GM18858 (cell line): Measurements from ENCODE around the gene RBKS.

Source experiments
- ATAC-seq: cut with Tn5 transposase; IDR thresholded peaks from one replicate; pipeline ENCODE4 v1.9.1; 2021; ENCODE audit not compliant: unreplicated experiment

The RBKS gene

DNA sequence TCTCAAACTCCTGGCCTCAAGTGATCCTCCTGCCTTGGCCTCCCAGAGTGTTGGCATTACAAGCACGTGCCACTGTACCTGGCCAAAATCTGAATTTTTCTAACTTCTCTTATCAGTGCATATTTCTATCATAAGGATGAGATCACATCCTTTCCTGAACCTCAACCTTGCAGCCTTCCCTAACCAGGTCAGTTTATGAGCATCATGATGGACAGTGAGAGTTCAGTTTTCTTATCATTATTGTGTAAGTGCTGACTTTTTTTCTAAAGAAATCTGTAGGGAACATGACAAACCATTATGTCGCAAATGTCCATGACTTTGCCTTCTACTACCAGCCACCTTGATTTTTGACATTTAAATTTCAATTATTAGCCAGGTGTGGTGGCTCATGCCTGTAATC is 87.1 kb downstream of the RBKS start:
- no peak for ATAC-seq

DNA sequence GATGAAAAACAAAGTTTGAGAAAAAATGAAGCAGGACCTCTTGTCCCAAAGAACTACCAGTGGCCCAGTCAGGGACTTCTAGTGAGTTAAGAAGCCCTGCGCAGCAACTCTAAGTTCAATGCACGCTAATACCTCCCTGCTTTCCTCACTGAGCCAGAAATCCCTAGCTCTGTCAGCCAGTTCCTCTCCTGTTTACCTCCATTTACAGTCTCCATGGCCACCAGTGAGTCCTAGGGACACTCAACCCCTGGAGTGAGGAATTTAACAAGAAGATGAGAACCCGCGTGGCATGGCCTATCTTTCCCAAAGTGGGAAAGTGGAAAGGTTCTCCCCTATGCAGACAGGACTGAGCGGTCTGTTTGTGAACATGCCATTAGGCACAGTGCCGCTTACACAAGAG is 87.6 kb downstream of the RBKS start:
- ATAC-seq = no peak

DNA sequence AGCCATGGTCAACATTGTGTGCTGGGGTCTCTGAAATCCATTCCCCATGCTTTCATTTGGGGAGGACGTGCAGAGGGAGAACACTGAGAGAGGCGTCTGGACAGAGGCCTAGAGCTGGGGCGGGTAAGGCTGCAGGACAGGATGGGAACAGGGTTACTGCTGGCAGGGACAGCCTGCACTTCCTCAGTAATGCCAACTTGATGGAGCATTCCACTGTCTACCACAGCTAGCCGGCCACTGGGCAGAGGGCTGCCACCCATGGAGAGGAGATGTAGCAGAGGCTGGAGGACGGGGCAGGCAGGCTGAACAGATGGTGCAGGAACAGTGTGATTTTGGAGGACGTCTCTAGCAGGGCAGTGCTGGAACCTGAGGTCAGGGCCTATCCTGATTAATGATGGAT is 89.3 kb downstream of the RBKS start:
- ATAC-seq = no peak

DNA sequence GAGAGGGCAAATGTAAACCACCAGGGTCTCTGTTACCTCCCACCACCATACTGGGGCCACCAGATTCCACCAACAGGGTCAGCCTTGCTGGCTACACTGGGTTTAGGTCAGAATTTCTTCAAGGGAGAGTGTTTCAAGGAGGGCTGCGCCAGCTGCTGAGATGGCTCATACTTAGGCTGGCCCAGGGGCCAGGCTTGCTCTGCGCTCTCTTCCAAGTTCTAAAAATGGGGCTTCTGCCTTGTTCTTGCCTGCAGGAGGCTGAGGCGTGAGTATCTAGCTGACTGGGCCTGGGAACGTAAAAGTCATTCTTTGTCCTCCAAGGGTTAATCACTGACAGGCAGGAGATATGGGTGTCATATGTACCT is 90.6 kb downstream of the RBKS start:
- ATAC-seq = no peak

DNA sequence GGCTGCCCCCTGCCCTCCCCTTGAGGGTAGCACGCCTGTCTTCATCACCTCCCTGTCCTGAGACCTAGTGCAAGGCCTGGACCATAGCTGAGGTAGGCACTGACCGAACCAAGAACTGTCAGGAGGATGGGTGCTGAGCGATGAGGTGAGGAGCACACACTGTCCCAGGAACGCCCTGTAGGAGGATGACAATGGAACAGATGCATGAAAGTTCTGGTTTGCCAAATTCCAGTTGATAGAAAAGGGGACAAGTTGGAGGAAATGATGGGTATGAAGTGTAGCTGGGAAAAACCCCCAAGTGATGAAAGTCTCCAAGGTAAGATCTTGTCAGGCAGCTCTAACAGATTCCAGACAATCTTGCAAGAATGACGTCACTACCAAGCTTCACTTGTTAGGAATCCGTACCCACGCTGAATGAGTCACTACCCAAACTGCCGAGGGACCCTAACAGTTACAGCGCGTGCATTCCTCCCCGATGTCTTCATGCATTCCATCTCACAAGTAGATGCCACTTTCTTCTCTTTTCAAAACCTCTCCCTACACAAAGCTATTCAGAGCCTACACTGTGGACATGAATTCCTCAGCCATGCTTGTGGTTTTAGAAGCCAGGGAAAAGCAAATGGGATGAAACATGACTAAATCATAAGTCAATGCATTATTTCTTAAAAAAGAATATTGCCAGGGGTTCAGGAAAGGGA is 91.1 kb downstream of the RBKS start:
- no peak for ATAC-seq

DNA sequence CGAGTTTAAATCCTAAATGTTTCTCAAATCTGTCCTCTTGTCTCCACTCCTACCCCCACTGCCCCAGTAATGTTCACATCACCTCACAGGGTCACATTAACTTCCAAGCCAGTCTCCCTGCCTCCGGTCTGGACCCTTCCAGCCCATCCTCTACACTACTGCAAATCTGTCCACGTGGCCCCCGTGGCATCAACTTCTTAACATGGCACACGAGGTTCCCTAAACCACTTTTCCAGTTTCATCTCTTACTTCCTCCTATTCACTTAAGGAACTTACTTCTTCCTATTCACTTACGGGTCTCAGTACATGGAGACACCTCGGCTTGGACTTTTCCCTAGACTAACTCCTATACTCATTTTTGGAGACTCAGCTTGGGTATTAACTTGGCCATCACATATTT is 91.7 kb downstream of the RBKS start:
- ATAC-seq = no peak

DNA sequence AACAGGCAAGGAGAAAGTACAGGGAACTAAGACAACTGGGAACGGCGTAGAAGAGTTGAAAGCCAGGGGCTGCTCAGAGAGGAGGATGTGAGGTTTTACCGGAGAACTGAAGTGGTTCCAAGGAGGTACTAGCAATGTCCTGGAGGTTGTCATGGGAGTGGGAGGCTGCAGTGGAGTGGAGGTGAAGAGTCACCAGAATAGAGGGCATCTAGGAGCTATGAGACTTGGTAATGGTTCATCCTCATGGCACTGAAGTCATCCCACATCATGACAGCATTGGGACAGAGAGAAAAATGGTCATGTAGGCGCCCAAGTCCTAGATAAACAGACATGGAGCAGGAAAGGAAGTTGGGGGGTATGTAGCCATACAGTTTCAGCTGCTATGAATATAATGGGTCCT is 92.3 kb downstream of the RBKS start:
- no peak for ATAC-seq

DNA sequence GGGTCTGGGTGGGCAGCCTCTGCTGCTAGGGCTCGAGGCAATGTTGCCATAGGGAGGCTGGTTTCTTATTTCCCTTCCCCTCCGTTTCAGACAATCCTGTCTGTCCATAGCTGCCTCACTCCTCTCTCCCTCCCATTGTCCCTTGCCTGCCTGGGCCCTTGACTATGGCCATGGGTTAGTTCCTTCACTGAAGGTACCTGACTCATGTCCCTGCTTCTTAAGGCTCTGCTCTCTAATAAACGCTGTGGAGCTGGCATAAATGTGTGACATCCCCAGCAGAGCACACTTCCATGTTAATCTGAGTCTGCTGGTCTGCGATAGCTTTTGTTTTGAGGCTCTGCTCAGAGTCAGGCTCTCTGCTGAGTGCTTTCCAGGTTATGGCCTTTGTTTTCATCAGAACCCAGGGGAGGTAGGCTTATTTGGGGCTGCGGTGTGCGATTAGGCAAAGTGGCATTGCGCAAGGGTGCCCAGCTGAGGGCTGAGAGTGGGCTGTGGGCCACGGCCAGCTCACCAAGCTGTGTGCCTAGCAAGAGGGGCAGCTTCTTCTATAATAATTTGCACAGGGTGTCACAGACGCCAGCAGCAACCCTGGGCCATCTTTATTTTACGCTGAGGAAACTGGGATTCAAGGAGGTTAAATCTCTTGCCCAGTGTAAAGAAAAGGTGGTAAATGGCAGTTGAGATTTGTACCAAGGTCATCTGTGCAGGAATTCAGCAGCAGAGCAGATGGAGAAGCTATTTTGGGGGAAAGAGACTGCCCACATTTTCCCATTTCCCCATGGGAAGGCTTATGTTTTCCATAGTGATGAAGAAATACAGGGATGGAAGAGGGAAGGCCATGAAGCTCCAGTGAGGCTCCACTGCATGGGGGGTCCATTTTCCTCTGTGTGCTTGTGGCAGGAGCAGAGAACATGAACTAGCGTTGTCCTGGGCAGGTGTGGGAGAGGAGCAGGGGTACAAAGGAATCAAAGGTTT is 93.1 kb downstream of the RBKS start:
- no peak for ATAC-seq

DNA sequence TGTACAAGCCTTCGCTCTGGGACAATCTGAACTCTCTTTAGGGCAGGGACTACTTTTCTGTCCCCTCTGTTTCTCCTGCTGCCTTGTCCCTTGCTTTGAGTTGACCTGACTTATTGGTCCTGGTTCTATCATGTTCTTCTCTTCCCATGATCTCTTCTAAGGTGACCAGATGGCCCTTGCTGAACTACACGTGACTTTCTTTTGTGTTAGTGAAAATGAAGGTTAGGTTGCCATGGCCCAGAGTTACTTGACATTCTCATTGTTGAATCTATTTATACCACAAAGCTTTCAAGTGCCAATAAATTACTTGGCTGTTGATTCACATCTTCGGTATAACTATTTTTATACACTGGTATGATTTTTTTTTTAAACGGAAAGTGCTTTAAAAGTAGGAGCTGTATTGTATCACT is 94.3 kb downstream of the RBKS start:
- ATAC-seq = no peak

DNA sequence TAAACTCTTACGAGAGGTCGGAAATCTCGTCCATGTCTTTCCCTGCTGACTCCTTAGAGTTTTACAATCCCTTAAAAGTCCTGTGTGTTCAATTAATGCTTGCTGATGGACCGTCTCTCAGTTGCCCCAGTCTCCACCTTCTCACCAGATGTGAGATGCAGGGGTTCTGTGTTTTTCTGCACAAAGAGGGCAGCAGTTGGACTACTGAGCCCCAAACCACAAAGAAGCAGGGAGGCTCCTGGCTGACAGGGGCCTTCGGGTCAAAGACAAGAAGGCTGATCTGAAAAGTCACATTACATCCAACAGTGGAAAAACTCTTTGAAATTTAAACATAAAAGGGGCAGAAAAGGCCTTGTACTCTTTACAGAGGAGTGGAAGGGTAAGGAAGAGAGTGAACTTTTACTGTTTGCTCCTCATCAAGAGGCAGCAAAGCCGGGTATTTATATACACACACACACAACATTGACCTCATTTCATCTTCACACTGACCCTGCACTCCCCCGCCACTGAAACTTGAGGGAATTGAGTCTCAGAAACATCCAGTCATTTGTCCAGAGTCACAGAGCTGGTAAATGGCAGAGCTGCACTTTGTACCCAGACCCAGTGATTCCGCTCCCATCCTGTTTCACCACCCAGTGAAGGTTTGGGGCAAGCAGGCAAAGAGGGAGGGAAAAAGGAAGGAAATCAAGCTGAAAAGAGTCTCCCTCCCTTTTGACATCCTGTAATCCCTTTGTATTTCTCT is 94.9 kb downstream of the RBKS start:
- no peak for ATAC-seq

DNA sequence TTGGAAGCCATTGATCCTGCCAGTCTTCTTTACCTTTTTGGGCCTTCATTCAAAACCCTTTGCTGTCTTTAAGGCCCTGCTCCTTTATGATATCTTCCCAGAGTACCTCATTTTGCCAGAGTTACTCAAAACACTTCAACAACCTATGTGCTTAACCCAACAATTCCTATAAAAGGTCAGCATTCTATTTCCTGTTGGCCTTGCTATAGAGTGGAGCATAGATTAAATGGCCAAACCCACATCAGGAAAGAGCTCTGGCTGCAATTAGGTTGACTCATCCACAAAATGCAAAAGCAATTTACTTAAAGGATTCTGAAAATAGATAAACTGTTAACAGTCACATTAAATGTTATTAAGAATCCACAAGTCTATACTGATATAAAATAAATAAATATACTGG is 97.4 kb downstream of the RBKS start:
- ATAC-seq = no peak

DNA sequence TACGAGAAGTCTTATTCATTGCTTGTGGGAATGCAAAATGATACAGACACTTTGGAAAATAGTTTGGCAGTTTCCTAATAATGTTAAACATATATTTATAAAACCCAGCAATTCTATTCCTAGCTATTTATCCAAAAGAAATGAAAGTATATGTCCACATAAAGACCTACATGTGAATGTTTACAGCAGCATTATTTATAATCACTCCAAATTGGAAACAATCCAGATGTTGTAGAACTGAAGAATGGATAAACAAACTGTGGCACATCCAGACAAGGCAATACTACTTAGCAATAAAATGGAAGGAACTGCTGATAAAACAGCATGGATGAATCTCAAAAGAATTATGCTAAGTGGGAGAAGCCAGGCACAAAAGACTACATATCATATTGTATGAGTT is 99.4 kb downstream of the RBKS start:
- ATAC-seq = no peak

DNA sequence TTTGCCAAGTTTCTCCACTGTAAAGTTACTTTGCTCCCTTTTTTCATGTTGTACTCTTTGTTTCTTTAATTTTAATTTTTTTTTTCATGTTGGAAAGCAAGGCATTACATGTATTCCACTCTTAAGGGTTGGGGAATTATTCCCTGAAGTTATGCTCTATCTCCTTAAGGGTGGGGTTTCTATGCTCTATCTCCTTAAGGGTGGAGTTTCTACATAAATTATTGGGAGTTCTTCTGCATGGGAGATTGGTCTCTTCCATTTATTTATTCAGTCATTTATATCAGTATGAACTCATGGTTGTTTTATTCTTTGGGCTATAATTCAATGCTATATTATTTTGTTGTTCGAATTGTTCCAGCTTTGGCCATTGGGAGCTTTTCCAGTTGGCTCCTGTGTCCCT is 107.5 kb downstream of the RBKS start:
- no peak for ATAC-seq

DNA sequence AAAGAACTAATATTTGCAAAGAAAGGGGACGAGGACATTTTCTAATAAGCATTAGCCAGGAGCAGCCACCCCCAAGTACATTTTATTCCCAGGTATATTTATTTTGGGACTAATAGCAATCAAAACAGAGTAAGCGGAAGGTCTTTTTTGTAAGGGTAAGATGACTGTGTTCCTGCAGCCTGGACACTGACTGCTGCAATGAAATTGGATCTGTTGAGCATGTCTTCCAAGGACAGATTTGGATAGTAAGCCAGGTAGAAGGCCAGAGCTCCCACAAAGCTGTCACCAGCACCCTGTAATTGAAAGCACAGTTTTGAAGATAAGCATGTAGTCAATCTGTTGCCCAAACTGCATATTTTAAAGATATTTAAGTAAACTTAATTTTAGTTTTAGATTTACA is 108.7 kb downstream of the RBKS start:
- no peak for ATAC-seq

DNA sequence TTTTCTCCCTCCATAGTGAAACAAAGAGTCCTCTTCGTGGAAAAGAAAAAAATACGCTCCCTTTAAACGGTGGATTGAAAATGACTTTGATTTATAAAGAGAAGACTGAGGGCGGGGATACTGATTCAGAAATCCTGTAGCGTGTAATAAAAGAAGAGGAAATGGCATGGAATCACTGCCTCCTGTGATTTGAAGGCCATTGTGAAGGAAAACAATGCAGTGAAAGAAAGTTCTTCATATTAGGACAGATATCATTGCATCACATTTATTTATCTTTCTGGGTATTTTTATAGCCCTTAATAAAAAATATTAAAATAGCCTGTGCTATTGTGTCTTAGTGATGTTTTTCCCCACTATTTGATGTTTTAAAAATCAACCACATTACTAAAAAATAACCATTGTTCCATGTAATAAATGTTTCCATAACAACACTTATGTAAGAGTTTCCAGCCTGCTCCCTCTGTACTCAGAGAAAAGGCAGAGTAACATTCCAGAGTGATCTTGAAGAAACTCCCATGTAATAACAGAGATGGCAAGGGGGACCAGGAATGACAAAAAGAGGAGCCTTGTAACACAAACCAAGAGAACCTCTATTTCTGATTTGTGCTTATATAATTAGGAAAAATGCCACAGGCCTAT is 110.7 kb downstream of the RBKS start:
- ATAC-seq = no peak

DNA sequence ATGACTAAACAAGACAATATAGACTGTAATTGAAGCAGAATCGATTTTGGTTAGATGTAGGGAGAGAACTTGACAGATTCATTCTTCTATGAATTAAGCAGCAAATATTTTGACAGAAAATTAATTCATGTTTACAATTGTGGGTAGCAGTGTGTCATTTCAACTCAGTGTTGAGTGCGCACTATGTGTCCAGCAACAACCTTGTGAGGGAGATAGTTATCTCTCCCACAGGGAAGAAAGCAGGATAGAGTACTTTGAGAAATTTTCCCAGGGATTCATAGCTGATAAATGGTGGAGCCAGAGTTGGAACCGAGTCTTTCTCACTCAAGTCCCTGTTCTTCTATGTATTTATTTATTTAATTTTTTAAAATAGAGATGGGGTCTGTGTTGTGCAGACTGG is 113.5 kb downstream of the RBKS start:
- ATAC-seq = no peak

DNA sequence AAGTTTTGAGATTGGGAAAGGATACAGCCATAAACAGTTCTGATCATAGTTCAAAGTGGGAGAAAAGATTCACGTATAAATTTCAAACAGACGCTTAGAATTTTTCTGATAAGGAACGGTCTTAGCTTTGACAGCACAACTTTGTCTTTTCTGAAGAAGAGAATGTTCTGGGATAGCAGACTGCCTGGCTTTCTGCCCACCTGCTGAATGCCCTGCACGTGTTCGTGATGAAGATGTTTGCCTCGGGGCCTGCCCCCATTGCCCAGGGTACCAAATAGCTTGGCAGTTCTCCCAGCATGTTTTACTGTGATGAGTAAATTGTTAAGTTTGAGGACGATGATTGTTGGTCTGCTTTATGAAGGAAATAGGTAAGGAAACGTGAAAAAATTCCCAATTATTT is 114.1 kb downstream of the RBKS start:
- ATAC-seq = no peak

DNA sequence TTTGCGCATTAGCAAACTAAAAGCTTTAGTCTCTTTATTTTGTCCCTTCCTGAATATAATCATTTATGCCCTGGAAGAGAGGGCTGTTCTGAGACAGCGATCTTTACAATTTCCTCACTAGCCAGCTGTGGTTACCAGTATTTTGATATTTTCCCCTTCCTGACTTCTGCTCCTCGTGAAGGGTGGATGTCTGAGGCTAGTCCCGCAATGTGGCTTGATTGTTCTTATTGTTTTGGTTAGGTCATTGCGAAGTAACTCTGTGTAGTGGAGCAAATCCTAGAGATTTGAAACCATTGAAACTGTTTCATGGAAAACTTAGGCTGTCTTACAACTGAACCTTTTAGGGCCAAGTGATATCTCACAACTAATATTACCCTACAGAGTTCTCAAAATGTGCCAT is 116.2 kb downstream of the RBKS start:
- no peak for ATAC-seq

DNA sequence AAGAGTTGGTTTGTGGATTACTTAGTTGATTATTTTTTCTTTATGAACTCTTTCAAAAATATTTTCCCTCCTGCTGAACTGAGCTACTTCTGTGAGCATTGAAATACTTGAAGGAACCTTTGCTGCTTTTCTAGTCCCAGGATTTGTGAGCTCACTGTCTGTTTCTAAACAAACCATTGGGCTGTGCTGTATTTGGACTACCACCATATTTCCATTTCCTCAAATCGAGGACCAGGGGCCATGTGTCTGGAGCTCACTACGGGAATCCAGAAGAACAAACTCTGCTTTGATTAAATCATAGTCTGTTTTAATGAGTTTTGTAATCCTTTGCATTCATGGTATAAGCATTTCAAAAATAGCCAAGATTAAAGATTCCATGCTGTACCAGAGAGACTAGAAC is 117.4 kb downstream of the RBKS start:
- ATAC-seq = no peak

DNA sequence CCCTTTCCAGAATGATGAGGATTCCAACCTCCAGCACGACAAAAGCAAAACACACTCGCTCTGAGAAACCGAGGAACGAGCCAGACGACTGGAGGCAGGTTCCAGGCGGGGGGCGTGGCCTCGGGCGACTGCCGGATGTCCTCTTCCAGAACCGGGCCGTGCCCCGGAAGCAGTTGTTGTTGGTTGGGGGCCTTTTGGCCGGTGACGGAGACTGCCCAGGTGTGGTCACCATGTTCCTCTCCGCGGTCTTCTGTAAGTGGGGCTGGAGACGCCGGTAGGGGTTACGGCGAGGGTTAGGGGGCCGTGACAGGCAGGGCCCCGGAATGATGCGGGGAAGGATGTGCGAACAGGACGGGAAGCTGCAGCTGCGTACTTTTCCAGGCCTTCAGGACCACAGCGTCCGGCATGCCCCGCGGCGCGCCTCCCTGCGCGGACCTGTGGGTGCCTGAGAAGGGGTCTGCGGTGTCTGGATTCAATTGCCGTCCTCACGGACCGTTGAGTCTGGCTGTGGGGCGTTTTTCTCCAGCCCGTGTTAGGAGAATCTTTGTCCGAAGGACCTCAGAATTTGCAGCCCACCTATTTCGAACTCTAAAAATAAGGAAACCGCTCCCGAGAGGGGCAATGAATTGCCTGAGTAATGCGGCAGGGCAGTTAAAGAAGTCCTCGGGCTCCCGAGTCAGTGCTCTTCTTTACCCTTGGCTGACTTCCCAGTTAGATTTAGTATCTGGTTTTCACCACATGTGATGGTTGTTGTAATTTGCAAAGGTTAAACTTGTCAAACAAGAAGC is 118.4 kb downstream of the RBKS start, which contains the start of gene MRPL33:
MRPL33 (plus strand) TSS at position 172 of the 788 bp plus-strand sequence; CDS start at position 231, 59 bp downstream.
- peak; percentile 87 for ATAC-seq
